KMS-11 (cell line): Measurements from ENCODE around the gene TUSC1.
A peak's percentile ranks its signal among the peaks of the same experiment; 100 is the strongest.
"Not testable (repeated sequence)": the region's sequence is repeated elsewhere in the genome, so short reads cannot be mapped to it uniquely, and the experiment has no call there.

Source experiments
- H2AFZ ChIP-seq: fragments of 200-600 bp; sonication (generic); 2 replicates; pipeline ENCODE4 v1.6.1; 2016; ENCODE audit warnings: antibody characterized with exemption, mixed run types, low read depth
- H3K27ac ChIP-seq: fragments of 200-600 bp; sonication (generic); 2 replicates; pipeline ENCODE4 v1.6.1; 2016; ENCODE audit warnings: mild to moderate bottlenecking, mixed run types
- H3K27me3 ChIP-seq: fragments of 200-600 bp; sonication (generic); 2 replicates; pipeline ENCODE4 v1.6.1; 2017; ENCODE audit warnings: mild to moderate bottlenecking, low read depth, mixed run types, moderate library complexity; ENCODE audit not compliant: insufficient read depth
- H3K36me3 ChIP-seq: fragments of 200-600 bp; sonication (generic); 2 replicates; pipeline ENCODE4 v1.6.1; 2017; ENCODE audit warnings: mild to moderate bottlenecking, mixed run types; ENCODE audit not compliant: insufficient read depth
- H3K4me1 ChIP-seq: fragments of 200-600 bp; sonication (generic); 2 replicates; pipeline ENCODE4 v1.6.1; 2016; ENCODE audit warnings: mild to moderate bottlenecking, low read depth, mixed run types; ENCODE audit not compliant: poor library complexity, severe bottlenecking
- H3K4me2 ChIP-seq: fragments of 200-600 bp; sonication (generic); 2 replicates; pipeline ENCODE4 v1.7.0; 2016; ENCODE audit warnings: mild to moderate bottlenecking, mixed run types
- H3K4me3 ChIP-seq: fragments of 200-600 bp; sonication (generic); IDR thresholded peaks from 2 replicates; pipeline ENCODE4 v1.6.1; 2017; ENCODE audit warnings: low read depth, low read length, mixed read lengths; ENCODE audit not compliant: insufficient read depth
- H3K79me2 ChIP-seq: fragments of 200-600 bp; sonication (generic); 2 replicates; pipeline ENCODE4 v1.6.1; 2016; ENCODE audit warnings: low read depth, mixed run types; ENCODE audit not compliant: insufficient read depth
- H3K9ac ChIP-seq: fragments of 200-600 bp; sonication (generic); 2 replicates; pipeline ENCODE4 v1.6.1; 2016; ENCODE audit warnings: mild to moderate bottlenecking, mixed run types
- H4K20me1 ChIP-seq: fragments of 200-600 bp; sonication (generic); 2 replicates; pipeline ENCODE4 v1.6.1; 2016; ENCODE audit warnings: mild to moderate bottlenecking, mixed run types; ENCODE audit not compliant: insufficient read depth
- TF ChIP-seq, protein P1 (sequence below): fragments of 200-600 bp; sonication (generic); conservative IDR thresholded peaks from 2 replicates; pipeline ENCODE4 v1.6.1; 2017; ENCODE audit warnings: low read depth, mild to moderate bottlenecking, antibody characterized with exemption, low read length, moderate library complexity, mixed read lengths

TUSC1 gene

DNA sequence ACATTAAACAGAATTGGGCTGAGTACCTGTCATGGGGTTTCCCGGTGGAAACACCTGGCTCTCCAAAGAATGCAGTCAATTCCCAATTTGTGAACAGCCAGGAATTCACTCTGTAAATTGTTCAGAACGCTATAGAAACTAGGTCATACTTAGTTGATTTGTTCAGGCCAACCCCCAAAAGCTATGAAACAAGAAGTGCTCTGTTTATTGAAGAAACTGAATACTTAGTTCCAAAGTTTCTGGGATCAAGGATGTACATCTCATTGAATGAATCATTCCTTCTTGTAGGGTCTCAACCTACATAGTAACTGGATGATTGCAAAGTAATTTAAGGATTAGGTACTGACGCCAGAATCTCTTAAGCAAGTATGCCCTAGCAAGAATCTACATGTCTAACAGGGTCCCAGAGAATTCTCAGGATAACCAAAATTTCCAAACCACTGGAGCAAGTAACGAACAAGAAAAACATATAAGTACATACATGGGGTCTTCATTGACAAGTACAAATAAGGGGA, 659 bp upstream of the TUSC1 start:
- no peaks in the 10 kb centered on the region for H3K36me3 ChIP-seq
- peak overlapping the region; percentile 59; the same call in 1 of the 2 replicates for H3K4me2 ChIP-seq
- peak overlapping the region; percentile 95; the same call in 1 of the 2 replicates for H3K9ac ChIP-seq
- no peaks in the 10 kb centered on the region for H3K79me2 ChIP-seq
- H3K4me1 ChIP-seq: peaks cover 8% of the 10 kb centered on the region
- peak overlapping the region; percentile 88 for H3K27ac ChIP-seq
- H3K27me3 ChIP-seq: no peaks in the 10 kb centered on the region
- no peak overlapping the region for H3K4me3 ChIP-seq
- H2AFZ ChIP-seq: peak overlapping the region; percentile 62
- TF ChIP-seq, protein P1, sequence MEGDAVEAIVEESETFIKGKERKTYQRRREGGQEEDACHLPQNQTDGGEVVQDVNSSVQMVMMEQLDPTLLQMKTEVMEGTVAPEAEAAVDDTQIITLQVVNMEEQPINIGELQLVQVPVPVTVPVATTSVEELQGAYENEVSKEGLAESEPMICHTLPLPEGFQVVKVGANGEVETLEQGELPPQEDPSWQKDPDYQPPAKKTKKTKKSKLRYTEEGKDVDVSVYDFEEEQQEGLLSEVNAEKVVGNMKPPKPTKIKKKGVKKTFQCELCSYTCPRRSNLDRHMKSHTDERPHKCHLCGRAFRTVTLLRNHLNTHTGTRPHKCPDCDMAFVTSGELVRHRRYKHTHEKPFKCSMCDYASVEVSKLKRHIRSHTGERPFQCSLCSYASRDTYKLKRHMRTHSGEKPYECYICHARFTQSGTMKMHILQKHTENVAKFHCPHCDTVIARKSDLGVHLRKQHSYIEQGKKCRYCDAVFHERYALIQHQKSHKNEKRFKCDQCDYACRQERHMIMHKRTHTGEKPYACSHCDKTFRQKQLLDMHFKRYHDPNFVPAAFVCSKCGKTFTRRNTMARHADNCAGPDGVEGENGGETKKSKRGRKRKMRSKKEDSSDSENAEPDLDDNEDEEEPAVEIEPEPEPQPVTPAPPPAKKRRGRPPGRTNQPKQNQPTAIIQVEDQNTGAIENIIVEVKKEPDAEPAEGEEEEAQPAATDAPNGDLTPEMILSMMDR: no peak
- no peaks in the 10 kb centered on the region for H4K20me1 ChIP-seq

DNA sequence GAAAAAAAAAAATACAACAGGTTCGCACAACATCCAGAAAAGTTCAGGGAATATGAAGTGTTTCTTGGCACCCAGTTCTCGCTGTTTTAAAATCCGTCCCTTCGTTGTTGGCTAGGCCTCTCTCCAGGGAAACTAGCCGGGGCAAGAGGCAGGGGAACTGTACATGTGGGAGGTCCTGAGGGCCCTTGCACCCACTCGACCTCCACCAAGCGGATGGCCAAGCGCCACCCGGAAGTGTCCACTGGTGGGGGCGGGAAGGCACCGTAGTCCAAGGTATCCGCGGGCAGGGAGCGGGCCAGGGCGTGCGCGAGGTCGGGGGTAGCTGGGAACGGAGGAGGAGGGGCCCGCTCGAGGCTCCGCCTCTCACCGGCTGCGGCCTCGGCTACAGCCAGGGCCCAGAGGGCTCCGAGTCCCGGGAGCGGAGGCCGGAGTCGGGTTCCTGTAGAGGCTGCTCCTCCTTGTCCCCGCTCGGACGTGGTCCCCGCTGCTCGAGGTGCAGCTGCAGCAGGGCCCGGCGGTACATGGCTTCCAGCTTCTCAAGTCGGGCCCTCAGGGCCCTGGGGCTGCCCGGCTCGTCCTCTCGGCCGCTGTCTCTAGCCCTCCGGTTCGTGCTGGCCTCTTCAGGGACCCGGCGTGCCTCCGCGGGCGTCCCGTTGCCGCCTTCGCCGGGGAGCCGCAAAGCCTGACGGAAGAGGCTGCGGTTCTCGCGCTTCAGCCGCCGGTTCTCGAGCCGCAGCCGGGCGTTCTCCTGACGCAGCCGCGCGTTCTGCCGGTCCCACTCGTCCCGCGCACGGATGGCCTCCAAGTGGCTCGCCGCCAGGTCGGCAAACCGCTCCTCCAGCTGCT, 720 bp downstream of the TUSC1 start:
- H3K36me3 ChIP-seq: no peaks in the 10 kb centered on the region
- TF ChIP-seq, protein P1: no peak
- peak overlapping the region; percentile 36 for H3K4me2 ChIP-seq
- H3K4me3 ChIP-seq: no peak overlapping the region
- H3K79me2 ChIP-seq: no peaks in the 10 kb centered on the region
- H3K27ac ChIP-seq: peak overlapping the region; percentile 88
- no peaks in the 10 kb centered on the region for H3K27me3 ChIP-seq
- H2AFZ ChIP-seq: peak overlapping the region; percentile 62
- H4K20me1 ChIP-seq: no peaks in the 10 kb centered on the region
- H3K9ac ChIP-seq: peak overlapping the region; percentile 95
- peaks cover 8% of the 10 kb centered on the region for H3K4me1 ChIP-seq

DNA sequence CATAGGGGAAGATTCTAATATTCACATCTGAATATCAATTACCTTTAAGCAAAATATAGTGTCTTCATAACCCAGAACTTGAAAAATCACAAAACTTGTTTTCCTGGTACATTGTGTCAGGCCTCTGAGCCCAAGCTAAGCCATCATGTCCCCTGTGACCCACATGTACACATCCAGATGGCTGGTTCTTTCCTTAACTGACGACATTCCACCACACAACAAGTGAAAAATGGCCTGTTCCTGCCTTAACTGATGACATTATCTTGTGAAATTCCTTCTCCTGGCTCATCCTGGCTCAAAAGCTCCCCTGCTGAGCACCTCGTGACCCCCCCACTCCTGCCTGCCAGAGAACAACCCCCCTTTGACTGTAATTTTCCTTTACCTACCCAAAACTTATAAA, 2.4 kb downstream of the TUSC1 start:
- not testable (repeated sequence) for H3K36me3 ChIP-seq, H2AFZ ChIP-seq, H3K27ac ChIP-seq

DNA sequence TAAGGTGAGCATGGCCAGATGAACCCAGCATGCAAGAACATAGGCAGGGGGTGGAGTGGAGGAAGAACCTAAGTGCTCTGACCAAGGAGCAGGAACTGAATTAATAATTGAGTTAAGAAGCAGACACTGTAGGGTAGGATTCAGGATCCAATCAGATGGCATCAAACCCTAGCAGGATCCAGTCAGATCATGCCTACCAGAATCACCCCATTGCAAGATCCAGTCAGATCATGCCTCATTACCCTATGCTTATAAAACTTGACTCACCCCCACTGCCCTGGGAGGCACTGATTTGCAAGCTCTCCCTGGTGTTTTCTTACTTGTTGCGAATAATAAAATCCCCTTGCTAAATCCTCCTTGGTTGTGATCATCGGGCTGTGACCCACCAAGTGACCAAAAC, 19.7 kb downstream of the TUSC1 start:
- Histone ChIP-seq H3K79me2 (no peaks in the 10 kb centered on the region), H3K27me3 (no peaks in the 10 kb centered on the region), H3K9ac (no peak overlapping the region), H3K27ac (no peak overlapping the region), H3K36me3 (no peaks in the 10 kb centered on the region), H4K20me1 (no peaks in the 10 kb centered on the region), H2AFZ (no peak overlapping the region), H3K4me3 (no peak overlapping the region), H3K4me2 (no peak overlapping the region), H3K4me1 (no peaks in the 10 kb centered on the region)
- TF ChIP-seq, protein P1: no peak

More for the DNA sequence above, 2.4 kb downstream of the TUSC1 start:
- H3K27me3 ChIP-seq, H3K4me1 ChIP-seq, H3K79me2 ChIP-seq, H3K4me3 ChIP-seq, H3K4me2 ChIP-seq, H3K9ac ChIP-seq, H4K20me1 ChIP-seq: not testable (repeated sequence)

DNA sequence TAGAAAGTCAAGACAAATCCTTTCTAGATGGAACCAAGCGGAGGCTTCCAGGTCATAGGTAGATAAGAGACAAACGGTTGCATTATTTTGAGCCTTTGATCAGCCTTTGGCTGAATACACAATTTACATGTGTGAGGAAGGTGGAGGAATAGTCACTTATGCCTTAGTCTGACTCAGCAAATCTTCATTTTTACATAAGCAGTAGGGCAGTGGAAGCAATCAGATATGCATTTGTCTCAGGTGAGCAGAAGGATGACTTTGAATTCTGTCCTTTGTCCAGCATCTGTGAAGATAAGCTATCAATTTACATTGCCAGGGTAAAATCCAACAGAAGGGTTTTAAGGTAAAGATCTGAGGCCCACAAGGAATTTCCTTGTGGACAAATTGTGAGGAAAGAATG, 23.8 kb downstream of the TUSC1 start:
- H3K4me1 ChIP-seq: no peaks in the 10 kb centered on the region
- H3K36me3 ChIP-seq: no peaks in the 10 kb centered on the region
- H3K27ac ChIP-seq: no peak overlapping the region
- no peak overlapping the region for H2AFZ ChIP-seq
- H3K4me2 ChIP-seq: no peak overlapping the region
- H3K4me3 ChIP-seq: no peak overlapping the region
- no peaks in the 10 kb centered on the region for H3K27me3 ChIP-seq
- H3K9ac ChIP-seq: no peak overlapping the region
- H4K20me1 ChIP-seq: no peaks in the 10 kb centered on the region
- TF ChIP-seq, protein P1: no peak
- H3K79me2 ChIP-seq: no peaks in the 10 kb centered on the region
